ENCODE results near the gene SPHKAP.

- TF ChIP-seq POLR2A (IDR thresholded peaks at IDR 0.05), result no peak
- TF ChIP-seq, protein P1, sequence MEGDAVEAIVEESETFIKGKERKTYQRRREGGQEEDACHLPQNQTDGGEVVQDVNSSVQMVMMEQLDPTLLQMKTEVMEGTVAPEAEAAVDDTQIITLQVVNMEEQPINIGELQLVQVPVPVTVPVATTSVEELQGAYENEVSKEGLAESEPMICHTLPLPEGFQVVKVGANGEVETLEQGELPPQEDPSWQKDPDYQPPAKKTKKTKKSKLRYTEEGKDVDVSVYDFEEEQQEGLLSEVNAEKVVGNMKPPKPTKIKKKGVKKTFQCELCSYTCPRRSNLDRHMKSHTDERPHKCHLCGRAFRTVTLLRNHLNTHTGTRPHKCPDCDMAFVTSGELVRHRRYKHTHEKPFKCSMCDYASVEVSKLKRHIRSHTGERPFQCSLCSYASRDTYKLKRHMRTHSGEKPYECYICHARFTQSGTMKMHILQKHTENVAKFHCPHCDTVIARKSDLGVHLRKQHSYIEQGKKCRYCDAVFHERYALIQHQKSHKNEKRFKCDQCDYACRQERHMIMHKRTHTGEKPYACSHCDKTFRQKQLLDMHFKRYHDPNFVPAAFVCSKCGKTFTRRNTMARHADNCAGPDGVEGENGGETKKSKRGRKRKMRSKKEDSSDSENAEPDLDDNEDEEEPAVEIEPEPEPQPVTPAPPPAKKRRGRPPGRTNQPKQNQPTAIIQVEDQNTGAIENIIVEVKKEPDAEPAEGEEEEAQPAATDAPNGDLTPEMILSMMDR (IDR thresholded peaks at IDR 0.05), result no peak
Observed at GRCh38 chr2:227942965-227943364, 238.5 kb downstream of the SPHKAP start.
